H7 (cell line): ENCODE measurements around the gene MLKL. TPM values are rescaled to one million over a fixed set of nuclear protein-coding genes. Genes with fewer than 3 reads are reported as not detected.
"Not testable (repeated sequence)": the region's sequence is repeated elsewhere in the genome, so short reads cannot be mapped to it uniquely, and the experiment has no call there.

Source experiments
- DNase-seq: peaks from one replicate; pipeline ENCODE4 v3.0.0; 2012
- H3K27me3 ChIP-seq: 2 replicates; pipeline ENCODE4 v1.6.0; 2011; ENCODE audit warnings: mild to moderate bottlenecking, low read length; ENCODE audit not compliant: control insufficient read depth, insufficient read depth
- H3K36me3 ChIP-seq: replicated peaks from 2 replicates; pipeline ENCODE4 v1.5.1; 2011; ENCODE audit warnings: low read length; ENCODE audit not compliant: control insufficient read depth, insufficient read depth
- H3K4me3 ChIP-seq: 2 replicates; pipeline ENCODE4 v1.5.1; 2011; ENCODE audit warnings: low read depth, mild to moderate bottlenecking, control low read depth, low read length, moderate library complexity; ENCODE audit not compliant: insufficient read depth
- total RNA-seq: library from RNA; depleted of rRNA; stranded (reverse); fragments of >200 nt; shearing (Covaris generic); gene quantifications from 2 replicates; pipeline ENCODE4 v1.2.3, GENCODE V29; 2014

Gene MLKL
- total RNA-seq, 1 experiment from 2014 or later: 0.59 TPM

GRCh38 chr16:74724820-74725549, 24.3 kb upstream of the MLKL start:
- DNase-seq: peak; percentile 70
- no peaks in the 10 kb centered on the region for H3K36me3 ChIP-seq
- no peak overlapping the region for H3K4me3 ChIP-seq
- no peaks in the 10 kb centered on the region; the same call in 1 of the 2 replicates for H3K27me3 ChIP-seq

- DNase-seq: no peak
- Histone ChIP-seq H3K36me3 (no peaks in the 10 kb centered on the region), H3K4me3 (no peak overlapping the region), H3K27me3 (no peaks in the 10 kb centered on the region)
Observed at GRCh38 chr16:74723256-74723655, 22.6 kb upstream of the MLKL start.

- not testable (repeated sequence) for H3K36me3 ChIP-seq, DNase-seq, H3K27me3 ChIP-seq, H3K4me3 ChIP-seq
Observed at GRCh38 chr16:74722156-74722555, 21.5 kb upstream of the MLKL start.

- H3K4me3 ChIP-seq: no peak overlapping the region
- no peak for DNase-seq
- H3K36me3 ChIP-seq: no peaks in the 10 kb centered on the region
- no peaks in the 10 kb centered on the region for H3K27me3 ChIP-seq
Observed at GRCh38 chr16:74721716-74722115, 21.1 kb upstream of the MLKL start.

- Histone ChIP-seq H3K36me3 (no peaks in the 10 kb centered on the region), H3K27me3 (no peaks in the 10 kb centered on the region), H3K4me3 (no peak overlapping the region)
- no peak for DNase-seq
Observed at GRCh38 chr16:74720579-74720978, 19.9 kb upstream of the MLKL start.

GRCh38 chr16:74718741-74719610, 18.3 kb upstream of the MLKL start:
- H3K27me3 ChIP-seq: no peaks in the 10 kb centered on the region
- DNase-seq: peak; percentile 55
- H3K36me3 ChIP-seq: no peaks in the 10 kb centered on the region
- H3K4me3 ChIP-seq: no peak overlapping the region

- no peaks in the 10 kb centered on the region for H3K36me3 ChIP-seq
- H3K27me3 ChIP-seq: no peaks in the 10 kb centered on the region
- no peak for DNase-seq
Observed at GRCh38 chr16:74718140-74718539, 17.5 kb upstream of the MLKL start.

GRCh38 chr16:74717367-74717766, 16.7 kb upstream of the MLKL start:
- Histone ChIP-seq H3K36me3 (no peaks in the 10 kb centered on the region), H3K4me3 (no peak overlapping the region)
- no peak for DNase-seq

More at GRCh38 chr16:74718140-74718539, 17.5 kb upstream of the MLKL start:
- H3K4me3 ChIP-seq: no peak overlapping the region

GRCh38 chr16:74716355-74716754, 15.7 kb upstream of the MLKL start:
- no peak overlapping the region for H3K4me3 ChIP-seq
- peak; percentile 66 for DNase-seq
- H3K36me3 ChIP-seq: no peaks in the 10 kb centered on the region
- no peaks in the 10 kb centered on the region for H3K27me3 ChIP-seq

More at GRCh38 chr16:74717367-74717766, 16.7 kb upstream of the MLKL start:
- H3K27me3 ChIP-seq: no peaks in the 10 kb centered on the region

GRCh38 chr16:74713876-74714275, 13.2 kb upstream of the MLKL start:
- H3K4me3 ChIP-seq: no peak overlapping the region
- H3K27me3 ChIP-seq: no peaks in the 10 kb centered on the region
- peak; percentile 41 for DNase-seq
- H3K36me3 ChIP-seq: no peaks in the 10 kb centered on the region

- DNase-seq: no peak
- Histone ChIP-seq H3K4me3 (no peak overlapping the region), H3K36me3 (no peaks in the 10 kb centered on the region), H3K27me3 (no peaks in the 10 kb centered on the region)
Observed at GRCh38 chr16:74713325-74713724, 12.7 kb upstream of the MLKL start.

- Histone ChIP-seq H3K27me3 (no peaks in the 10 kb centered on the region), H3K4me3 (no peak overlapping the region)
- DNase-seq: no peak
Observed at GRCh38 chr16:74711938-74712337, 11.3 kb upstream of the MLKL start.

GRCh38 chr16:74710401-74710800, 9.7 kb upstream of the MLKL start:
- Histone ChIP-seq H3K36me3 (no peaks in the 10 kb centered on the region), H3K4me3 (no peak overlapping the region), H3K27me3 (no peaks in the 10 kb centered on the region)
- DNase-seq: no peak

More at GRCh38 chr16:74711938-74712337, 11.3 kb upstream of the MLKL start:
- H3K36me3 ChIP-seq: no peaks in the 10 kb centered on the region

GRCh38 chr16:74709441-74709877, 8.8 kb upstream of the MLKL start:
- Histone ChIP-seq H3K4me3 (no peak overlapping the region), H3K27me3 (no peaks in the 10 kb centered on the region), H3K36me3 (no peaks in the 10 kb centered on the region)
- peak; percentile 87 for DNase-seq

- no peaks in the 10 kb centered on the region for H3K36me3 ChIP-seq
- H3K4me3 ChIP-seq: peak overlapping the region; percentile 48
- H3K27me3 ChIP-seq: peaks cover 6% of the 10 kb centered on the region; the same call in 1 of the 2 replicates
- peak; percentile 48 for DNase-seq
Observed at GRCh38 chr16:74700116-74700437, 585 bp downstream of the MLKL start.
